SK-N-SH (cell line): ENCODE measurements around the gene CYP3A5.

Experiments used
- EP300 ChIP-seq, 2 experiments: IDR thresholded peaks; 2 replicates each; pipeline versions ENCODE4 v1.4.0 to v1.6.1; 2012; ENCODE audit warnings: borderline replicate concordance in 1 of 2, low read depth in 1 of 2, low read length in 1 of 2
- GATA2 ChIP-seq: sonication (generic); formaldehyde crosslinking; IDR thresholded peaks from 2 replicates; pipeline ENCODE4 v1.5.0; 2020; ENCODE audit warnings: mild to moderate bottlenecking, missing genetic modification reagents
- JUND ChIP-seq: IDR thresholded peaks from 2 replicates; pipeline ENCODE4 v1.4.0; 2012
- POLR2AphosphoS5 ChIP-seq: IDR thresholded peaks from 2 replicates; pipeline ENCODE4 v1.6.1; 2012; ENCODE audit warnings: low read depth, low read length
- RAD21 ChIP-seq: IDR thresholded peaks from 2 replicates; pipeline ENCODE4 v1.6.1; 2012; ENCODE audit warnings: mild to moderate bottlenecking, low read length
- SMC3 ChIP-seq: IDR thresholded peaks from 2 replicates; pipeline ENCODE4 v1.6.1; 2012; ENCODE audit warnings: low read depth, low read length, improper control_type of control experiment
- TAF1 ChIP-seq: IDR thresholded peaks from 2 replicates; pipeline ENCODE4 v1.6.1; 2012; ENCODE audit warnings: low read depth, mild to moderate bottlenecking, low read length, moderate library complexity, borderline replicate concordance
- TCF12 ChIP-seq: IDR thresholded peaks from 2 replicates; pipeline ENCODE4 v1.4.0; 2012
- YY1 ChIP-seq: IDR thresholded peaks from 2 replicates; pipeline ENCODE4 v1.4.0; 2012; ENCODE audit warnings: low read depth, mild to moderate bottlenecking
- TF ChIP-seq, protein P1 (sequence below): fragments of 200-600 bp; sonication (generic); IDR thresholded peaks from 2 replicates; pipeline ENCODE4 v1.6.1; 2017; ENCODE audit warnings: antibody characterized with exemption, mild to moderate bottlenecking, moderate library complexity
- TF ChIP-seq, protein P2 (sequence below): IDR thresholded peaks from 2 replicates; pipeline ENCODE4 v1.6.1; 2012; ENCODE audit warnings: mild to moderate bottlenecking, low read depth, low read length, moderate library complexity
- TF ChIP-seq, protein P3 (sequence below): fragments of 150-350 bp; IDR thresholded peaks from 2 replicates; pipeline ENCODE4 v1.6.1; 2017; ENCODE audit warnings: antibody characterized with exemption, low read length, low read depth, borderline replicate concordance
- TF ChIP-seq, protein P4 (sequence below): IDR thresholded peaks from 2 replicates; pipeline ENCODE4 v1.4.0; 2012; ENCODE audit warnings: low read depth

DNA sequence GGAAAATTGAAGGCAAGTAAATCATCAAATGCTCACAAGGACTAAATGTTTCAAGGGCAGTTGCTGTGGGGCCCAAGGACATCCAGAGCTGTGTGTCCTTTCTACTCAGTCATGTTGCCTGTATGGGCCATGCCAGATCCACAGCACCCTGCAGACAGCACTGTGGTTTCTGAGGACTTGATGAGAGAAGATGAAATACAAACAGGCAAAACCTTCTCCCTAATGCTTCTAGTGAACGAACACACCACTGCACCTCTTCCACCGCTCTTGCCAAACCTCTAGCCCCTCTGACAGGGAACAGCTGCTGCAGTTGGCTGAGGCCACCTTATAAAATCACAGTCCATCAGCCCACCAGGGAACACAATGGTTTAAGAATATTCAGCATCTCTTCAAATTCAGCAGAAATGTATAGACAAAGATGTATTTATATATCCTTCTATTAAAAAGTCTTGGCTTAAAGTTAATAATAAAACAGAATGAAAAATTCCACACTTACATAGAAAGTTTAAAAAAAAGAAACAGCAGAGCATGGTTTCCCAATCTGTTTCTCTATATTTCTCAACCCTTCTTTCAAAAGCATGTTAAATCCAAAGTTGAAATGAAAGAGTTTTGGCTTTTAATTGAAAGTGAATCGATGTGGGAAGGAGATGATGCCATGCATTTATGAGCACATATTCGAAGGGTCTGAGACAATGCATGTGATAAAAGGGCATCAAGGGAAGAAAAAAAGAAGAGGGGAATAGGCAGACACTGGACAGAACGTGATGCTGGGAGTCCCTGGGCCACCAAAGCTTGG lies 41.2 kb upstream of the CYP3A5 start:
- no peak for TF ChIP-seq GATA2 (CRISPR knock-in tag)
- no peak for TF ChIP-seq TAF1
- no peak for TF ChIP-seq JUND
- TF ChIP-seq, protein P1, sequence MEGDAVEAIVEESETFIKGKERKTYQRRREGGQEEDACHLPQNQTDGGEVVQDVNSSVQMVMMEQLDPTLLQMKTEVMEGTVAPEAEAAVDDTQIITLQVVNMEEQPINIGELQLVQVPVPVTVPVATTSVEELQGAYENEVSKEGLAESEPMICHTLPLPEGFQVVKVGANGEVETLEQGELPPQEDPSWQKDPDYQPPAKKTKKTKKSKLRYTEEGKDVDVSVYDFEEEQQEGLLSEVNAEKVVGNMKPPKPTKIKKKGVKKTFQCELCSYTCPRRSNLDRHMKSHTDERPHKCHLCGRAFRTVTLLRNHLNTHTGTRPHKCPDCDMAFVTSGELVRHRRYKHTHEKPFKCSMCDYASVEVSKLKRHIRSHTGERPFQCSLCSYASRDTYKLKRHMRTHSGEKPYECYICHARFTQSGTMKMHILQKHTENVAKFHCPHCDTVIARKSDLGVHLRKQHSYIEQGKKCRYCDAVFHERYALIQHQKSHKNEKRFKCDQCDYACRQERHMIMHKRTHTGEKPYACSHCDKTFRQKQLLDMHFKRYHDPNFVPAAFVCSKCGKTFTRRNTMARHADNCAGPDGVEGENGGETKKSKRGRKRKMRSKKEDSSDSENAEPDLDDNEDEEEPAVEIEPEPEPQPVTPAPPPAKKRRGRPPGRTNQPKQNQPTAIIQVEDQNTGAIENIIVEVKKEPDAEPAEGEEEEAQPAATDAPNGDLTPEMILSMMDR, result no peak
- TF ChIP-seq SMC3, result no peak
- TF ChIP-seq, protein P2, sequence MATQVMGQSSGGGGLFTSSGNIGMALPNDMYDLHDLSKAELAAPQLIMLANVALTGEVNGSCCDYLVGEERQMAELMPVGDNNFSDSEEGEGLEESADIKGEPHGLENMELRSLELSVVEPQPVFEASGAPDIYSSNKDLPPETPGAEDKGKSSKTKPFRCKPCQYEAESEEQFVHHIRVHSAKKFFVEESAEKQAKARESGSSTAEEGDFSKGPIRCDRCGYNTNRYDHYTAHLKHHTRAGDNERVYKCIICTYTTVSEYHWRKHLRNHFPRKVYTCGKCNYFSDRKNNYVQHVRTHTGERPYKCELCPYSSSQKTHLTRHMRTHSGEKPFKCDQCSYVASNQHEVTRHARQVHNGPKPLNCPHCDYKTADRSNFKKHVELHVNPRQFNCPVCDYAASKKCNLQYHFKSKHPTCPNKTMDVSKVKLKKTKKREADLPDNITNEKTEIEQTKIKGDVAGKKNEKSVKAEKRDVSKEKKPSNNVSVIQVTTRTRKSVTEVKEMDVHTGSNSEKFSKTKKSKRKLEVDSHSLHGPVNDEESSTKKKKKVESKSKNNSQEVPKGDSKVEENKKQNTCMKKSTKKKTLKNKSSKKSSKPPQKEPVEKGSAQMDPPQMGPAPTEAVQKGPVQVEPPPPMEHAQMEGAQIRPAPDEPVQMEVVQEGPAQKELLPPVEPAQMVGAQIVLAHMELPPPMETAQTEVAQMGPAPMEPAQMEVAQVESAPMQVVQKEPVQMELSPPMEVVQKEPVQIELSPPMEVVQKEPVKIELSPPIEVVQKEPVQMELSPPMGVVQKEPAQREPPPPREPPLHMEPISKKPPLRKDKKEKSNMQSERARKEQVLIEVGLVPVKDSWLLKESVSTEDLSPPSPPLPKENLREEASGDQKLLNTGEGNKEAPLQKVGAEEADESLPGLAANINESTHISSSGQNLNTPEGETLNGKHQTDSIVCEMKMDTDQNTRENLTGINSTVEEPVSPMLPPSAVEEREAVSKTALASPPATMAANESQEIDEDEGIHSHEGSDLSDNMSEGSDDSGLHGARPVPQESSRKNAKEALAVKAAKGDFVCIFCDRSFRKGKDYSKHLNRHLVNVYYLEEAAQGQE, result no peak
- TF ChIP-seq, protein P3, sequence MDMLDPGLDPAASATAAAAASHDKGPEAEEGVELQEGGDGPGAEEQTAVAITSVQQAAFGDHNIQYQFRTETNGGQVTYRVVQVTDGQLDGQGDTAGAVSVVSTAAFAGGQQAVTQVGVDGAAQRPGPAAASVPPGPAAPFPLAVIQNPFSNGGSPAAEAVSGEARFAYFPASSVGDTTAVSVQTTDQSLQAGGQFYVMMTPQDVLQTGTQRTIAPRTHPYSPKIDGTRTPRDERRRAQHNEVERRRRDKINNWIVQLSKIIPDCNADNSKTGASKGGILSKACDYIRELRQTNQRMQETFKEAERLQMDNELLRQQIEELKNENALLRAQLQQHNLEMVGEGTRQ, result no peak
- no peak for TF ChIP-seq EP300 (IDR thresholded peaks at IDR 0.05; ENCODE audit: borderline replicate concordance in 1 of 2, low read depth in 1 of 2, low read length in 1 of 2)
- TF ChIP-seq, protein P4, sequence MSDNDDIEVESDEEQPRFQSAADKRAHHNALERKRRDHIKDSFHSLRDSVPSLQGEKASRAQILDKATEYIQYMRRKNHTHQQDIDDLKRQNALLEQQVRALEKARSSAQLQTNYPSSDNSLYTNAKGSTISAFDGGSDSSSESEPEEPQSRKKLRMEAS, result no peak
- TF ChIP-seq YY1, result no peak
- no peak for TF ChIP-seq POLR2AphosphoS5
- TF ChIP-seq TCF12, result no peak
- no peak for TF ChIP-seq RAD21
